ENCODE results near the gene PLEKHA3.

- no peak for TF ChIP-seq CTCF (IDR thresholded peaks at IDR 0.05; ENCODE audit: low read length)
- TF ChIP-seq EZH2 (IDR thresholded peaks at IDR 0.05; ENCODE audit: borderline replicate concordance, low read length): no peak
Measured at GRCh38 chr2:178473931-178474330, 6.3 kb upstream of the PLEKHA3 start.

Data from OCI-LY1 (cell line).